HepG2 (cell line): ENCODE results near the gene PRRT1. TPM values are rescaled to one million over a fixed set of nuclear protein-coding genes. Genes with fewer than 3 reads are reported as not detected.

Experiments
- FOSL2 ChIP-seq: sonication (generic); formaldehyde crosslinking; IDR thresholded peaks from 2 replicates; pipeline ENCODE4 v1.4.0; 2020; ENCODE audit warnings: missing genetic modification reagents
- HNF4G ChIP-seq, 2 experiments: sonication (generic) in 1 of 2; formaldehyde crosslinking in 1 of 2; IDR thresholded peaks; 2 replicates each; pipeline versions ENCODE4 v1.4.0 to v1.6.1; 2011 to 2020; ENCODE audit warnings: borderline replicate concordance in 2 of 2, low read depth in 2 of 2, mild to moderate bottlenecking in 2 of 2, low read length in 1 of 2, missing genetic modification reagents in 1 of 2, moderate library complexity in 1 of 2
- MIXL1 ChIP-seq: IDR thresholded peaks from 2 replicates; pipeline ENCODE4 v1.6.1; 2016
- MYC ChIP-seq: sonication (generic); formaldehyde crosslinking; IDR thresholded peaks from 2 replicates; pipeline ENCODE4 v1.9.0; 2021; ENCODE audit warnings: missing genetic modification reagents, borderline replicate concordance
- ONECUT2 ChIP-seq: sonication (generic); formaldehyde crosslinking; IDR thresholded peaks from 2 replicates; pipeline ENCODE4 v1.4.0; 2020; ENCODE audit warnings: missing genetic modification reagents
- PAX8 ChIP-seq: sonication (generic); formaldehyde crosslinking; IDR thresholded peaks from 2 replicates; pipeline ENCODE4 v1.8.0; 2022; ENCODE audit warnings: mild to moderate bottlenecking, missing genetic modification reagents, borderline replicate concordance
- SIN3A ChIP-seq: IDR thresholded peaks from 2 replicates; pipeline ENCODE4 v1.6.1; 2011; ENCODE audit warnings: low read depth, mild to moderate bottlenecking, control low read depth, low read length, borderline replicate concordance
- SP1 ChIP-seq, 2 experiments: fragments of 450-650 bp in 1 of 2; sonication (generic) in 1 of 2; formaldehyde crosslinking in 1 of 2; IDR thresholded peaks; 2 replicates each; pipeline versions ENCODE4 v1.4.0 to v1.6.1; 2016 to 2020; ENCODE audit warnings: missing genetic modification reagents in 1 of 2
- UBTF ChIP-seq: sonication (generic); formaldehyde crosslinking; IDR thresholded peaks from 2 replicates; pipeline ENCODE4 v1.4.0; 2020; ENCODE audit warnings: mild to moderate bottlenecking, missing genetic modification reagents
- YY1 ChIP-seq: IDR thresholded peaks from 2 replicates; pipeline ENCODE4 v1.6.1; 2011; ENCODE audit warnings: low read length, low read depth, moderate library complexity, mild to moderate bottlenecking; ENCODE audit not compliant: insufficient read depth, insufficient replicate concordance
- ZFP1 ChIP-seq: IDR thresholded peaks from 2 replicates; pipeline ENCODE4 v1.6.1; 2016
- ZKSCAN8 ChIP-seq: IDR thresholded peaks from 2 replicates; pipeline ENCODE4 v1.6.1; 2016; ENCODE audit warnings: borderline replicate concordance, missing genetic modification reagents, missing compliant biosample characterization
- ZNF263 ChIP-seq: sonication (generic); formaldehyde crosslinking; IDR thresholded peaks from 2 replicates; pipeline ENCODE4 v1.4.0; 2020; ENCODE audit warnings: missing genetic modification reagents
- ZNF501 ChIP-seq: sonication (generic); formaldehyde crosslinking; IDR thresholded peaks from 2 replicates; pipeline ENCODE4 v1.5.1; 2020; ENCODE audit warnings: mild to moderate bottlenecking, moderate library complexity, missing genetic modification reagents
- ZNF883 ChIP-seq: sonication (generic); formaldehyde crosslinking; IDR thresholded peaks from 2 replicates; pipeline ENCODE4 v1.5.1; 2020; ENCODE audit warnings: mild to moderate bottlenecking, missing genetic modification reagents; ENCODE audit errors: not compliant biosample characterization
- polyA plus RNA-seq, 8 experiments: library from polyadenylated mRNA; depleted of rRNA in 3 of 8; stranded (reverse) in 7 of 8; unstranded in 1 of 8; fragments of >200 nt; fragmentation: Illumina TruSeq in 4 of 8; extraction: Trizol in 4 of 8; gene quantifications; 2 replicates each; pipeline versions ENCODE4 v1.2.1 to v1.2.3, GENCODE V29; 2011 to 2016; ENCODE audit warnings: low read depth in 4 of 8, missing spikeins in 1 of 8, mixed read lengths in 1 of 8; ENCODE audit not compliant: insufficient read depth in 1 of 8
- total RNA-seq, 5 experiments: library from RNA; depleted of rRNA; stranded (reverse); fragments of >200 nt; fragmentation: Illumina TruSeq; extraction: Trizol; gene quantifications; 2 replicates each; pipeline ENCODE4 v1.2.3, GENCODE V29; 2016; ENCODE audit warnings: low read depth in 1 of 5
- TF ChIP-seq, protein P1 (sequence below): sonication (generic); formaldehyde crosslinking; IDR thresholded peaks from 2 replicates; pipeline ENCODE4 v1.9.0; 2022; ENCODE audit warnings: low read depth, missing genetic modification reagents
- TF ChIP-seq, protein P2 (sequence below): IDR thresholded peaks from 2 replicates; pipeline ENCODE4 v1.6.1; 2018; ENCODE audit warnings: missing genetic modification reagents
- TF ChIP-seq, protein P3 (sequence below): sonication (generic); formaldehyde crosslinking; IDR thresholded peaks from 2 replicates; pipeline ENCODE4 v1.8.0; 2022; ENCODE audit warnings: missing genetic modification reagents, mild to moderate bottlenecking, inconsistent platforms, borderline replicate concordance

PRRT1 gene
- total and polyA plus RNA-seq, 2 of the 13 experiments (the other 11 are each of a cell fraction or from before 2014, with no cell fraction given), result 0.64 to 1.4 TPM

- TF ChIP-seq, protein P1, sequence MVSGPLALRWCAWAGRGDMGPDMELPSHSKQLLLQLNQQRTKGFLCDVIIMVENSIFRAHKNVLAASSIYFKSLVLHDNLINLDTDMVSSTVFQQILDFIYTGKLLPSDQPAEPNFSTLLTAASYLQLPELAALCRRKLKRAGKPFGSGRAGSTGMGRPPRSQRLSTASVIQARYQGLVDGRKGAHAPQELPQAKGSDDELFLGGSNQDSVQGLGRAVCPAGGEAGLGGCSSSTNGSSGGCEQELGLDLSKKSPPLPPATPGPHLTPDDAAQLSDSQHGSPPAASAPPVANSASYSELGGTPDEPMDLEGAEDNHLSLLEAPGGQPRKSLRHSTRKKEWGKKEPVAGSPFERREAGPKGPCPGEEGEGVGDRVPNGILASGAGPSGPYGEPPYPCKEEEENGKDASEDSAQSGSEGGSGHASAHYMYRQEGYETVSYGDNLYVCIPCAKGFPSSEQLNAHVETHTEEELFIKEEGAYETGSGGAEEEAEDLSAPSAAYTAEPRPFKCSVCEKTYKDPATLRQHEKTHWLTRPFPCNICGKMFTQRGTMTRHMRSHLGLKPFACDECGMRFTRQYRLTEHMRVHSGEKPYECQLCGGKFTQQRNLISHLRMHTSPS (CRISPR knock-in tag), result no peak
- TF ChIP-seq ONECUT2 (no peak), ZKSCAN8 (CRISPR knock-in tag) (0 out of 2 replicates have a peak, but pooled peaks have one; percentile 46), YY1 (peak; percentile 58), ZNF501 (CRISPR knock-in tag) (peak; percentile 87), ZNF263 (peak; percentile 60), ZNF883 (peak; percentile 90), SIN3A (peak; percentile 73; the same call in 1 of the 2 replicates), MYC (CRISPR knock-in tag) (peak; percentile 83), FOSL2 (CRISPR knock-in tag) (peak; percentile 41; the same call in 1 of the 2 replicates), HNF4G (IDR thresholded peaks at IDR 0.05; ENCODE audit: borderline replicate concordance, low read depth, low read length) (peak; percentile 71), HNF4G (CRISPR knock-in tag; IDR thresholded peaks at IDR 0.05; ENCODE audit: borderline replicate concordance, low read depth) (peak; percentile 74; the same call in 1 of the 2 replicates), PAX8 (CRISPR knock-in tag) (peak; percentile 56; the same call in 1 of the 2 replicates), MIXL1 (0 out of 2 replicates have a peak, but pooled peaks have one; percentile 18), ZFP1 (0 out of 2 replicates have a peak, but pooled peaks have one; percentile 32), SP1 (IDR thresholded peaks at IDR 0.05) (no peak), SP1 (CRISPR knock-in tag; IDR thresholded peaks at IDR 0.05) (peak; percentile 20; the same call in 1 of the 2 replicates), UBTF (peak; percentile 55; the same call in 1 of the 2 replicates)
- TF ChIP-seq, protein P2, sequence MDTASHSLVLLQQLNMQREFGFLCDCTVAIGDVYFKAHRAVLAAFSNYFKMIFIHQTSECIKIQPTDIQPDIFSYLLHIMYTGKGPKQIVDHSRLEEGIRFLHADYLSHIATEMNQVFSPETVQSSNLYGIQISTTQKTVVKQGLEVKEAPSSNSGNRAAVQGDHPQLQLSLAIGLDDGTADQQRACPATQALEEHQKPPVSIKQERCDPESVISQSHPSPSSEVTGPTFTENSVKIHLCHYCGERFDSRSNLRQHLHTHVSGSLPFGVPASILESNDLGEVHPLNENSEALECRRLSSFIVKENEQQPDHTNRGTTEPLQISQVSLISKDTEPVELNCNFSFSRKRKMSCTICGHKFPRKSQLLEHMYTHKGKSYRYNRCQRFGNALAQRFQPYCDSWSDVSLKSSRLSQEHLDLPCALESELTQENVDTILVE (CRISPR knock-in tag), result peak; percentile 77; the same call in 1 of the 2 replicates
- TF ChIP-seq, protein P3, sequence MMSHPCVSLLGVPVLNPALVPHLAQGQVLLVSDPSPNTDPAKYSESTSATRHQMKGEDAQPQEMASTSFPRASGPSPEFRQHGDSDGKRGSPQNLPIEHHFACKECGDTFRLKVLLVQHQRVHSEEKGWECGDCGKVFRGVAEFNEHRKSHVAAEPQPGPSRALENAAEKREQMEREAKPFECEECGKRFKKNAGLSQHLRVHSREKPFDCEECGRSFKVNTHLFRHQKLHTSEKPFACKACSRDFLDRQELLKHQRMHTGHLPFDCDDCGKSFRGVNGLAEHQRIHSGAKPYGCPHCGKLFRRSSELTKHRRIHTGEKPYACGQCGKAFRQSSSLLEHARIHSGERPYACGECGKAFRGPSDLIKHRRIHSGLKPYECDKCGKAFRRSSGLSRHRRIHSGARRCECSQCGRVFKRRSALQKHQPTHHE (CRISPR knock-in tag), result peak; percentile 62; the same call in 1 of the 2 replicates
Measured at GRCh38 chr6:32118782-32119628, 32.7 kb downstream of the PRRT1 start (continued).
